ENCODE results near the gene MAPK9.

MAPK9 gene

GRCh38 chr5:180283026-180283615 is 8.8 kb downstream of the MAPK9 start:
- Histone ChIP-seq H4K20me1 (ENCODE audit: insufficient read depth, low read length, poor library complexity, severe bottlenecking) (no peaks in the 10 kb centered on the region), H3K79me2 (ENCODE audit: insufficient read depth, low read length) (peaks cover 3% of the 10 kb centered on the region; the same call in 1 of the 2 replicates), H2AFZ (ENCODE audit: low read length) (no peak overlapping the region)

DNA sequence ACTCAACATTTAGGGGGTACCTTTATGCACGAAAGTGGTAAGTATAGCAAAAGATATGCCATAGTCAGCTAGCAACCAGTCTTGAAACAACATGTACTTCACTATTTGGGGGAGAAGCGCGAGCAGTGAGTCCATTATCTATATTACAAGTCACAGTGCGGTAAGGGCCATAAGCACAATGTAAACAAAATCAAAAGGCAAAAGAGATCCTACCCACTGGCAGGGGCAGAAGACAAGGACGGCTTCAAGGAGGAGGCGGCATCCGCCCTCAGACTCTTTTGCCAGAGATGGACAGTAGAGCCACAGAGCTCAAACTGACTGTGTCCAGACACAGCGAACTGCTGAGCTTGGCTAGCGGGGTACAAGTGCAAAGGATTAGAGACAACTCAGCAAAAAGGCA is 9.6 kb downstream of the MAPK9 start:
- H3K79me2 ChIP-seq (ENCODE audit: insufficient read depth, low read length): 0 out of 2 replicates have a peak, but pooled peaks cover 3% of the 10 kb centered on the region

More at GRCh38 chr5:180283026-180283615, 8.8 kb downstream of the MAPK9 start:
- no peaks in the 10 kb centered on the region for H3K9me2 ChIP-seq (replicated peaks; ENCODE audit: low read depth, low read length)
- H3K4me3 ChIP-seq (ENCODE audit: low read length, poor library complexity, severe bottlenecking): no peak overlapping the region
- no peaks in the 10 kb centered on the region for H3K27me3 ChIP-seq (ENCODE audit: insufficient read depth, low read length, poor library complexity, severe bottlenecking)
- TF ChIP-seq EZH2phosphoT487 (IDR thresholded peaks at IDR 0.05; ENCODE audit: borderline replicate concordance): no peak
- TF ChIP-seq, protein P1, sequence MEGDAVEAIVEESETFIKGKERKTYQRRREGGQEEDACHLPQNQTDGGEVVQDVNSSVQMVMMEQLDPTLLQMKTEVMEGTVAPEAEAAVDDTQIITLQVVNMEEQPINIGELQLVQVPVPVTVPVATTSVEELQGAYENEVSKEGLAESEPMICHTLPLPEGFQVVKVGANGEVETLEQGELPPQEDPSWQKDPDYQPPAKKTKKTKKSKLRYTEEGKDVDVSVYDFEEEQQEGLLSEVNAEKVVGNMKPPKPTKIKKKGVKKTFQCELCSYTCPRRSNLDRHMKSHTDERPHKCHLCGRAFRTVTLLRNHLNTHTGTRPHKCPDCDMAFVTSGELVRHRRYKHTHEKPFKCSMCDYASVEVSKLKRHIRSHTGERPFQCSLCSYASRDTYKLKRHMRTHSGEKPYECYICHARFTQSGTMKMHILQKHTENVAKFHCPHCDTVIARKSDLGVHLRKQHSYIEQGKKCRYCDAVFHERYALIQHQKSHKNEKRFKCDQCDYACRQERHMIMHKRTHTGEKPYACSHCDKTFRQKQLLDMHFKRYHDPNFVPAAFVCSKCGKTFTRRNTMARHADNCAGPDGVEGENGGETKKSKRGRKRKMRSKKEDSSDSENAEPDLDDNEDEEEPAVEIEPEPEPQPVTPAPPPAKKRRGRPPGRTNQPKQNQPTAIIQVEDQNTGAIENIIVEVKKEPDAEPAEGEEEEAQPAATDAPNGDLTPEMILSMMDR (conservative IDR thresholded peaks at IDR 0.05; ENCODE audit: low read length): no peak
- H3F3A ChIP-seq (ENCODE audit: low read depth): no peaks in the 10 kb centered on the region
- H3K4me1 ChIP-seq (ENCODE audit: insufficient read depth, low read length, poor library complexity, severe bottlenecking): no peaks in the 10 kb centered on the region
- no peaks in the 10 kb centered on the region for H3K36me3 ChIP-seq (ENCODE audit: insufficient read depth, low read length)
- H3K9ac ChIP-seq (ENCODE audit: low read depth, low read length, poor library complexity, severe bottlenecking): no peak overlapping the region
- H3K4me2 ChIP-seq (ENCODE audit: low read depth, low read length, poor library complexity, severe bottlenecking): no peak overlapping the region
- H3K9me3 ChIP-seq (ENCODE audit: insufficient read depth, low read depth, low read length): no peaks in the 10 kb centered on the region

GRCh38 chr5:180281706-180282105 is 10.2 kb downstream of the MAPK9 start:
- H4K20me1 ChIP-seq (ENCODE audit: insufficient read depth, low read length, poor library complexity, severe bottlenecking): no peaks in the 10 kb centered on the region
- no peaks in the 10 kb centered on the region for H3K27me3 ChIP-seq (ENCODE audit: insufficient read depth, low read length, poor library complexity, severe bottlenecking)
- no peak overlapping the region for H3K4me2 ChIP-seq (ENCODE audit: low read depth, low read length, poor library complexity, severe bottlenecking)
- no peak overlapping the region for H2AFZ ChIP-seq (ENCODE audit: low read length)
- H3K79me2 ChIP-seq (ENCODE audit: insufficient read depth, low read length): no peaks in the 10 kb centered on the region
- no peak overlapping the region for H3K4me3 ChIP-seq (ENCODE audit: low read length, poor library complexity, severe bottlenecking)
- no peaks in the 10 kb centered on the region for H3K4me1 ChIP-seq (ENCODE audit: insufficient read depth, low read length, poor library complexity, severe bottlenecking)
- no peaks in the 10 kb centered on the region for H3K36me3 ChIP-seq (ENCODE audit: insufficient read depth, low read length)
- TF ChIP-seq, protein P1 (conservative IDR thresholded peaks at IDR 0.05; ENCODE audit: low read length): no peak
- TF ChIP-seq EZH2phosphoT487 (IDR thresholded peaks at IDR 0.05; ENCODE audit: borderline replicate concordance): no peak
- no peaks in the 10 kb centered on the region for H3K9me2 ChIP-seq (replicated peaks; ENCODE audit: low read depth, low read length)
- H3K9me3 ChIP-seq (ENCODE audit: insufficient read depth, low read depth, low read length): no peaks in the 10 kb centered on the region
- H3F3A ChIP-seq (ENCODE audit: low read depth): no peaks in the 10 kb centered on the region
- no peak overlapping the region for H3K9ac ChIP-seq (ENCODE audit: low read depth, low read length, poor library complexity, severe bottlenecking)

More for the DNA sequence above, 9.6 kb downstream of the MAPK9 start:
- Histone ChIP-seq H3F3A (ENCODE audit: low read depth) (no peaks in the 10 kb centered on the region), H3K4me2 (ENCODE audit: low read depth, low read length, poor library complexity, severe bottlenecking) (no peak overlapping the region), H3K4me1 (ENCODE audit: insufficient read depth, low read length, poor library complexity, severe bottlenecking) (no peaks in the 10 kb centered on the region), H3K36me3 (ENCODE audit: insufficient read depth, low read length) (no peaks in the 10 kb centered on the region), H3K4me3 (ENCODE audit: low read length, poor library complexity, severe bottlenecking) (no peak overlapping the region), H4K20me1 (ENCODE audit: insufficient read depth, low read length, poor library complexity, severe bottlenecking) (no peaks in the 10 kb centered on the region), H3K27me3 (ENCODE audit: insufficient read depth, low read length, poor library complexity, severe bottlenecking) (no peaks in the 10 kb centered on the region), H3K9ac (ENCODE audit: low read depth, low read length, poor library complexity, severe bottlenecking) (no peak overlapping the region), H3K9me2 (replicated peaks; ENCODE audit: low read depth, low read length) (no peaks in the 10 kb centered on the region), H2AFZ (ENCODE audit: low read length) (no peak overlapping the region), H3K9me3 (ENCODE audit: insufficient read depth, low read depth, low read length) (no peaks in the 10 kb centered on the region)
- TF ChIP-seq, protein P1 (conservative IDR thresholded peaks at IDR 0.05; ENCODE audit: low read length): no peak
- no peak for TF ChIP-seq EZH2phosphoT487 (IDR thresholded peaks at IDR 0.05; ENCODE audit: borderline replicate concordance)

Data from Loucy (cell line).